Fibroblast of peridontal ligament (primary cell): ENCODE measurements around the gene URM1.
A peak's percentile ranks its signal among the peaks of the same experiment; 100 is the strongest.
"Not testable (repeated sequence)": the region's sequence is repeated elsewhere in the genome, so short reads cannot be mapped to it uniquely, and the experiment has no call there.

Source experiments
- DNase-seq: peaks from one replicate; pipeline ENCODE4 v3.0.0-alpha.2; 2010; ENCODE audit errors: extremely low read depth

The URM1 gene

GRCh38 chr9:128370752-128371629 is at the start of gene URM1:
TSS of gene URM1 (plus strand) at chr9:128371374. CDS start at chr9:128371381, 7 bp downstream.
- peak; percentile 93 for DNase-seq

- no peak for DNase-seq
These were observed 49.2 kb upstream of the URM1 start for GRCh38 chr9:128321879-128322403.

- peak; percentile 94 for DNase-seq
These were observed 48.6 kb upstream of the URM1 start, which contains the start of the genes COQ4 and TRUB2 for GRCh38 chr9:128322404-128323211. TSS of gene COQ4 (plus strand) at chr9:128322839. CDS start at chr9:128322859, 20 bp downstream. TSS of gene TRUB2 (minus strand) at chr9:128322447. CDS start at chr9:128322408, 39 bp downstream.

GRCh38 chr9:128323212-128323730 is 47.9 kb upstream of the URM1 start:
- peak; percentile 51 for DNase-seq

GRCh38 chr9:128323791-128324190 is 47.4 kb upstream of the URM1 start:
- DNase-seq = no peak

- DNase-seq = no peak
These were observed 46.8 kb upstream of the URM1 start for GRCh38 chr9:128324401-128324800.

GRCh38 chr9:128325629-128326028 is 45.5 kb upstream of the URM1 start:
- DNase-seq = no peak

- DNase-seq = no peak
These were observed 37.7 kb upstream of the URM1 start for GRCh38 chr9:128333451-128333869.

- no peak for DNase-seq
These were observed 36.0 kb upstream of the URM1 start for GRCh38 chr9:128335161-128335560.

- DNase-seq = no peak
These were observed 35.3 kb upstream of the URM1 start for GRCh38 chr9:128335914-128336313.

- DNase-seq = no peak
These were observed 33.2 kb upstream of the URM1 start for GRCh38 chr9:128337936-128338335.

GRCh38 chr9:128338852-128339614 is 32.1 kb upstream of the URM1 start:
- DNase-seq = not testable (repeated sequence)

- peak; percentile 45 for DNase-seq
These were observed 31.1 kb upstream of the URM1 start, which contains the start of gene SLC27A4 for GRCh38 chr9:128339761-128340690. TSS of gene SLC27A4 (plus strand) at chr9:128340527. CDS start at chr9:128343133, 2,606 bp downstream.

GRCh38 chr9:128340691-128341434 is 30.3 kb upstream of the URM1 start:
- DNase-seq = no peak

GRCh38 chr9:128341435-128341849 is 29.7 kb upstream of the URM1 start:
- DNase-seq = peak; percentile 61

GRCh38 chr9:128342971-128343680 is 28.0 kb upstream of the URM1 start:
- no peak for DNase-seq

GRCh38 chr9:128343855-128344254 is 27.3 kb upstream of the URM1 start:
- no peak for DNase-seq

- DNase-seq = no peak
These were observed 26.1 kb upstream of the URM1 start for GRCh38 chr9:128344931-128345605.
